Gastroesophageal sphincter (tissue), 3 donors: ENCODE data around the gene HYCC1.

ENCODE experiments used
- POLR2AphosphoS5 ChIP-seq: sonication (generic); formaldehyde crosslinking; IDR thresholded peaks from one replicate; pipeline ENCODE4 v1.6.1; 2017; ENCODE audit warnings: antibody characterized with exemption
- TF ChIP-seq, protein P1 (sequence below), 4 experiments: fragments of 200-600 bp in 2 of 4; fragments of 450-650 bp in 2 of 4; sonication (generic) in 1 of 4; IDR thresholded peaks; one replicate each; pipeline ENCODE4 v1.5.1; 2017 to 2019; ENCODE audit warnings: antibody characterized with exemption in 4 of 4, mild to moderate bottlenecking in 2 of 4, moderate library complexity in 2 of 4

DNA sequence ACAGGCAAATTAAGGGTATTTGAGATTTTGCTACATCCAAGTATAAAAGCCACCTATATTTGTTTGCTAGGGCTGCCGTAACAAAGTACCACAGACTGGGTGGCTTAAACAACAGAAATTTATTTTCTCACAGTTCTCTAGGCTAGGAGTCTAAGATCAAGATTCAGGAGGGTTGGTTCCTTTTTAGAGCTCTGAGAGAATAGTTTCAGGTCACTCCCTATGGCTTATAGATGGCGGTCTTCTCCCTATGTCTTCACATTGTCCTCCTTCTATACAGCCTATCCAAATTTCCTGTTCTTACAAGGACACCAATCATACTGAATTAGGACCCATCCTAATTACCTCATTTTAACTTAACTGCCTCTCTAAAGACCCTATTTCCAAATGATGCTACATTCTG, 11.2 kb downstream of the HYCC1 start:
- TF ChIP-seq, protein P1, sequence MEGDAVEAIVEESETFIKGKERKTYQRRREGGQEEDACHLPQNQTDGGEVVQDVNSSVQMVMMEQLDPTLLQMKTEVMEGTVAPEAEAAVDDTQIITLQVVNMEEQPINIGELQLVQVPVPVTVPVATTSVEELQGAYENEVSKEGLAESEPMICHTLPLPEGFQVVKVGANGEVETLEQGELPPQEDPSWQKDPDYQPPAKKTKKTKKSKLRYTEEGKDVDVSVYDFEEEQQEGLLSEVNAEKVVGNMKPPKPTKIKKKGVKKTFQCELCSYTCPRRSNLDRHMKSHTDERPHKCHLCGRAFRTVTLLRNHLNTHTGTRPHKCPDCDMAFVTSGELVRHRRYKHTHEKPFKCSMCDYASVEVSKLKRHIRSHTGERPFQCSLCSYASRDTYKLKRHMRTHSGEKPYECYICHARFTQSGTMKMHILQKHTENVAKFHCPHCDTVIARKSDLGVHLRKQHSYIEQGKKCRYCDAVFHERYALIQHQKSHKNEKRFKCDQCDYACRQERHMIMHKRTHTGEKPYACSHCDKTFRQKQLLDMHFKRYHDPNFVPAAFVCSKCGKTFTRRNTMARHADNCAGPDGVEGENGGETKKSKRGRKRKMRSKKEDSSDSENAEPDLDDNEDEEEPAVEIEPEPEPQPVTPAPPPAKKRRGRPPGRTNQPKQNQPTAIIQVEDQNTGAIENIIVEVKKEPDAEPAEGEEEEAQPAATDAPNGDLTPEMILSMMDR (IDR thresholded peaks at IDR 0.05), result no peak
- TF ChIP-seq POLR2AphosphoS5, result no peak
